Ishikawa (cell line): ENCODE results near the gene KIRREL3.
A peak's percentile ranks its signal among the peaks of the same experiment; 100 is the strongest.

Experiments
- CREB1 ChIP-seq: IDR thresholded peaks from 2 replicates; pipeline ENCODE4 v1.6.1; 2012; ENCODE audit warnings: low read depth
- RAD21 ChIP-seq: IDR thresholded peaks from 2 replicates; pipeline ENCODE4 v1.6.1; 2012; ENCODE audit warnings: low read depth
- YY1 ChIP-seq: IDR thresholded peaks from 2 replicates; pipeline ENCODE4 v1.6.1; 2012; ENCODE audit warnings: low read depth

DNA sequence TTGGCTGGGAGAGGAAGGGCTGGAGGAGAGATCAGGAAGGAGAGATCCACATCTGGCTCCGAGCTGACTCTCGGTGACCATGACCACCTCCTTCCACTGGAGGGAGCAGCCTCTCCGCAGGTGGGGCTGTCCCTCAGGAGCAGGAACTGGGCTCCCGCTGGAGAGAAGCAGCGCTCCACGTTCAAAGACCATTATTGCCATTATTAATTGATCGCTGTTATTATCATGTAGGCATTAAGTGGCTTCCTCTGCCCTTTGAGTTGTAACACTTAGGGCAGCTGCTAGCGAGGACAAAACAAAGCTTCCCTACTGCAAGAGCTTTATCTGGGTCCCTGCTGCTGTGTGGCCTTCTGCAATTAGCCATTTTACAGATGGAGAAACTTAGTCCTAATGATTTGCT, 393.2 kb downstream of the KIRREL3 start:
- TF ChIP-seq YY1, result no peak
- peak; percentile 73 for TF ChIP-seq RAD21
- no peak for TF ChIP-seq CREB1
